DMS53 treated with DMSO at 0.1 percent for 48 hours (cell line): ENCODE measurements around the gene TAAR8.
"Not testable (repeated sequence)": the region's sequence is repeated elsewhere in the genome, so short reads cannot be mapped to it uniquely, and the experiment has no call there.

ENCODE experiments used
- DNase-seq: peaks from one replicate; lab custom pipeline; 2025; ENCODE audit not compliant: unreplicated experiment; lab: John Stamatoyannopoulos, UW

TAAR8 gene, protein sequence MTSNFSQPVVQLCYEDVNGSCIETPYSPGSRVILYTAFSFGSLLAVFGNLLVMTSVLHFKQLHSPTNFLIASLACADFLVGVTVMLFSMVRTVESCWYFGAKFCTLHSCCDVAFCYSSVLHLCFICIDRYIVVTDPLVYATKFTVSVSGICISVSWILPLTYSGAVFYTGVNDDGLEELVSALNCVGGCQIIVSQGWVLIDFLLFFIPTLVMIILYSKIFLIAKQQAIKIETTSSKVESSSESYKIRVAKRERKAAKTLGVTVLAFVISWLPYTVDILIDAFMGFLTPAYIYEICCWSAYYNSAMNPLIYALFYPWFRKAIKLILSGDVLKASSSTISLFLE

DNA sequence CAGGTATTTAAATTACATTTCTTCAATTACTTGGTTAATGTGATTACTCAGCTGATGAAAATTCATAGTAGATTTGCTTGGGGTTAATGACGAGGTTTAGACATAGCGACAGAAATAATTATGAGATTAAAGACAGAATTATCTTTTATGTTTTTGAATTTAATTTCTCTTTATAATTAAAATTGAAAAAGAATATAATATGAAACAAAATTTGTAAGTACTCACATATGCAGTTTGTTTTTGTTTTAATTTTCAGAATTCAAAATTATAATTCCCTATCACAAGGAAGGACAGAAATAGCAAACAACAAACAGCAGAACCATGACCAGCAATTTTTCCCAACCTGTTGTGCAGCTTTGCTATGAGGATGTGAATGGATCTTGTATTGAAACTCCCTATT is at the start of gene TAAR8:
Gene TAAR8, plus strand, starts transcription at position 301 of the 400 bp plus-strand sequence. Its CDS starts 21 bp downstream, at position 322.
- DNase-seq = no peak

DNA sequence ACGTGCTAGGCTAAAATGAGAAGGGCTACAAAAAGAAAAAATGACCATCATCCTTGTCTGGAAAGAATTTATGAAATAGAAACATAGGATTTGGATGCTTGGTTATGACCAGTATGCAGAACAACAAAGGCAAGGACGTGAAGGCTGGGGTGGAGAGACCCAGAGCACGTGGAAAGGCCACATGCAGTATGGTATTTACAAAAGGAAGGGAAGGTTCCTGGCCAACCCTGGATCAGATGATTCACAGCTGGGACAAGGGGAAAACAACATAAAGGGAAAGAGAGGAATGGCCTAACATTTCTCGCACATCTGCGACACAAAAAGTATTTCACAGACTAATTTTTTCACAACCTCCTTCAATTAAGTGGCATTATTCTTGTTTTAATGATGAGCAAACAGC is 47.7 kb upstream of the TAAR8 start:
- no peak for DNase-seq

DNA sequence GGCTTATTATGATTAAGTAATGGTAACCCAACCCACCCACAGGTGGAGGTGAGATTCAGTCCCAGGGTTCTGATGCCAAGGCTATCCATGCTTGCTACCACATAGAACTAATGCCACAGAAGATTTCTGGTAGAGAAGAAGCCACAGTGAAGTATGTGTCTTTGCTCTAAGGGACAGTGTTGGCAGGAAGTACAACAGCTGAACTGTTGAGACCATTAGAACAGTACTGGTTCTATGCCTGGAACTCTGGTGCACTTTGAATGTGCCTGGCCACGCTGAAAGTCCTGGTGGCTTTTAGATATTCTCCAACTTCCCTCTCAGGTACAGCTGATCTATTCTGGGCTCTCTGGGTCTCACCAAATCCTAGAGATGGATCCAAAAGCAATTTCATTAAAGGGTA is 47.3 kb upstream of the TAAR8 start:
- DNase-seq = no peak

DNA sequence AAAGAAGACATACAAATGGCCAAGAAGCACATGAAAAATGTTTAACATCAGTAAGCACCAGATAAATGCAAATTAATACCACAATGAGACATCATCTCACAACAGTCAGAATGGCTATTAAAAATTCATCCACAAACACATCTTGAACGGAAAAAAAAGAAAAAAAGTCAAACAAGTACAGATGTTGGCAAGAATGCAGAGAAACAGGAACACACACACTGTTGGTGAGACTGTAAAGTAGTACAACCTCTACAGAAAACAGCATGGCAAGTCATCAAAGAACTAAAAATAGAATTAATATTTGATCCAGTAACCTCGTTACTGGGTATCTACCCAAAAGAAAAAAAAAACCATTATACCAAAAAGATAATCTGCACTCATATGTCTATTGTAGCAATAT is 46.0 kb upstream of the TAAR8 start:
- no peak for DNase-seq

DNA sequence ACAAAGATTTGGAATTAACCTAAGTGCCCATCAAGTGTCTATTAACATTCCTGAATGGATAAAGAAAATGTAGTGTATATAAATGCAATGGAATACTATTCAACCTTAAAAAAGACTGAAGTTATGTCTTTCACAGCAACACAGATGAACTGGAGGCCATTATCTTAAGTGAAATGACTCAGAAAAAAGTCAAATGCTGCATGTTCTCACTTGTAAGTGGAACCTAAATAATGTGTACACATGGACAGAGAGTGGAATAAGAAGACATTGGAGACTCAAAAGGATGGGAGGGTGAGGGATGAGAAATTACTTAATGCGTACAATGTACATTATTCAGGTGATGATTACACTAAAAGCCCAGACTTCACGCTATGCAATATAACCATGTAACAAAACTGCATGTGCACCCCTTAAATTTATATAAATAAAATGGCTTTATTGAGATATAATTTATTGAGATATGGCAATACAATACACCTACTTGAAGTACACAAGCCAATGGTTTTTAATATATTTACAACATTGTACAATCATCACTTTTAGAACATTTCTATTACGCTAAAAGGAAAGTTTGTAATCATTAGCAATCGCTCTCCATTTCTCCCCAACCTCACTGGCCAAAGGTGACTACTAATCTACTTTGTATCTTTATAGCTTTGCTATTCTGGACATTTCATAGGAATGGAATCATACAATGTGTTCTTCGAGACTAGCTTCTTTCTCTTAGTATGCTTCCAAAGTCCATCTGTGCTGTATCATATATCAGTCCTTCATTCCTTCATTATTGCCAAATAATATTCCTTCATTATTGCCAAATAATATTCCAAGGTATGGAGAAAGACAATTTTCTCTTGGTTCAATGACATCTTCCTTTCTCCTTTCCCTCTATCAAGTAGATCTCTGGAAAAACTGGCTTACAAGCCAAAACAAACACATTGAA is 45.3 kb upstream of the TAAR8 start:
- DNase-seq = no peak

DNA sequence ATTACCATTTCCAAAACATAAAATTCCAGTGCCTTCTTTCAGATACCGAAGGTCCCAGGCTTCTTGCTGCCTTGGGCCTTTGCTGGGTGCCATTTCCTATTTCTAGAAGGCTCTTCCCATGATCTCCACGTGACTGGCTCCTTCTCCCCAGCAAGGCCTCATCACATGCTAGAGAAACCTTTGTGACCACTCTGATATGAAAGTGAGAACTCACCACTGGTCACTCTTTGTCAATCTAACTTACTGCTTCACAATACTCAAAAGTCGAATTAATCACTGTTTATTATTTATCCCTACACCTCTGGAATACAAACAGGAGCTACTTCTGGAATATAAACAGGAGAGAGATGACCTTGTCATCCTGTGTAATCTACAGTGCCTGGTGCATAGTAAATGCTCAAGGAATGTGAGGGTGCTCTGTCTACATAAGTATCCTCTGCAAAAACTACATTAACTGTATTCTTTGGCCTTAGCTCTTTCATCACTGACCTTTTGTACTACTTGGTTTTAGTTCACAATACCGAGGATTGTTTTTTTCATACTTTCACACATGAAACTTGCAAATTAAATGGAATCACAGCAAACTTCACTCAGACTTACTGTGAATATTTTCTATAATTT is 41.2 kb upstream of the TAAR8 start:
- no peak for DNase-seq

DNA sequence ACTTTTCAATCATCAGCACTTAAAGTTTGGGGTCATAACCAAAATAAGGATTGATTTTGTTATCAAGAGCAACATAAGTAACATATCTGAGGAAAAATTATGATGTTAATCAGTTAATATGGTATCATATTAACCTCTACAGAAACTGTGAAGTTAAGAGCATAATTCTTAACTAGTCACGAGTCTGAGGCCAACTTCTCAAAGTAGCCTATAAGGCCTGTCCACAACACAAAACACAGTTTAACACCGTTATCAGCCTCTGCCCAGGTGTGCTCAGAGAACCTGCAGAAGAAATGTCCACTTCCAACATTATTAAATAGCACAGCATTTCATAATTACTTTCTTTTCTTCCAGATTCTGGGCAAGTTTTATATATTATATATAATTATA is 40.6 kb upstream of the TAAR8 start:
- no peak for DNase-seq

DNA sequence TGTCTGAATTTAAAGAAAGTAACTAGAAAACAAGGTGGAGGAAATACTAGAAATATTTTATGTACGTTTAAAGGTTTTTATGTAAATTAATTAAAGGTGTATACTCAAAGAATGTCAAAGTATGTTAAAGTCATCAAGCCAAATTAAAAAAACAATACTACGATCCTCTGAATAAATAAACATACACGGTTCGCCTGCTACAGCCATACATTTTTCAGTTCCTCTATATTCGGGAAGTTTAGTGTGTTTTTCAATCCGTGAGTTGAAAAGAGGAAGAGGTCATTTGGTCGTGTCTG is 40.2 kb upstream of the TAAR8 start:
- no peak for DNase-seq

DNA sequence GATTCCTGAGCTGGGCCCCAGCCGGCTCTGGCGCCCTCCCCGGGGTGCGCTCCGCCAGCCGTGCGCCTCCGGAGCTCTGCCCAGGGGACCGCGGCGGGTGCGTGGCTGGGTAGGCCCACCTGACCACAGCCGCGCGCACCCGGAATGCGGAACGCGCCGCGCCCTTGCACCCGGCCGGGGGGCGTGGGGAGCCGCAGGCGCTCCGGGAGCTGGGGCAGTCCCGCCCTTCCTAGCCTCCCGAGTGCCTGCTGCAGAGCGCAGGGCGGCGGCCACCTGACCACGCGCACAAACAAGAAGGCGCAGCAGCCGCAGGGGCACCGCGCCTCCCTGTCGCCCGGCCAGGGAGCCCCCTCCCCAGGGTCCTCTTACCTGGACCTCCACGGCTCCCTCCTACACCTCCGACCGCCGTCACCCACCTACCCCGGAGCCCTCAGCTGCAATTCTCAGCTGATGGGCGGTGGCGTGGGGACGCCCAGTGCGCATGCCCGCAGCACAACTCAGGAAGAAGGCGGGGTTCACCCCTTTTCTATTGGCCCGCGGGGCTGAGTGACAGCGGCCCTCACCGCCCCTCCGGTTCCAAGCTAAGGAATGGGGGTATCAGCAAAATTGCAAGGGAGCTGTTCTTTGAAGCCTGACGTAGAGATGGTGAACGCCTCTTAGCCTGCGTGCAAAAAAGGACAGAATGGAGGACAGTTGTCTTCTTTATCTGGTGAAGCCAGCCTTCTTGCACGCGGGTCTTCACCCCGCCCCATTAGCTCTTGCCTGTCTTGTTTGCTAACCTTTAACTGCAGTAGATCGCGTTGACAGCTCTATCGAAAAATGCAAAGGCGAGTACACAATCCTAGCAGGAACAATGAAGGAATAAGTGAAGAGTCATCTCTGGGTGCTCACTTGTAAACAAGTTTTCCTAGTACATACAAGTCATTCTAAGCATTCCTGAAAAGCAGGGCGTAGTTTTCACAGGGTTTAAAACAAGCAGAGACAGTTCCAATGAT is 39.5 kb upstream of the TAAR8 start, which contains the start of gene STX7:
Gene STX7, minus strand, starts transcription at position 479 of the 995 bp plus-strand sequence. CDS start 9,586 bp downstream, outside the sequence.
- peak; percentile 66 for DNase-seq

DNA sequence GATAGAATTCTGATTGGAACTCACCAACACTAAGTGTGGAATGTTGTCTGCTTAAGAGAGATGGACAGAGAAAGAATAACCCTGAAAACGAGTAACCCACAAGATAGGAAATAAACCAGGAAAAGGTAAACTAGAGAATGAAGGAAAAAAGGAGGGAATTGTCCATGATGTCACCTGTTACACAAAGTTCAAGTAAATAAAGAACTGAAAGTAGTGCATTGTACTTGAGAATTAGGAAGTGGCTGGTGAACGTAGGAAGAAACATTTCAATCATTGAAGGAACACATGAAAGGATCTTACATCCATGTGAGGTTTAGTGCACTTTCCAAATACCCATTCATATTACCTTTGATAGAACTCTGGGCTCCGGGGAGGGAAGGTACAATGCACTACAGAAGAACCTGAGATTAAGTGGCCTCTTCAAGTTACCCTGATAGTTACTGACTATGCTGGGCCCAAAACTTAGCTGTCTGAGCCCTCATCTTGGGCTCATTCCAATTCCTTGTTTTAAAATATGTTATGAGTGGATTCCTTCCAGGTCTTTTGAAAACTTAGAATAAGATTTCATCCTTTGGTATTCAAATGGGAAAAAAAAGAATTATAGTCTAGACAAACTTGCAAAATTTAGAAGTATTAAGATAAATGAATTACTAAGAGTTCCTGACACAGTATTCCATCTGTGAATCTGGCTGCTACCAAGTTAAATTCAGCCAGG is 38.5 kb upstream of the TAAR8 start:
- no peak for DNase-seq

DNA sequence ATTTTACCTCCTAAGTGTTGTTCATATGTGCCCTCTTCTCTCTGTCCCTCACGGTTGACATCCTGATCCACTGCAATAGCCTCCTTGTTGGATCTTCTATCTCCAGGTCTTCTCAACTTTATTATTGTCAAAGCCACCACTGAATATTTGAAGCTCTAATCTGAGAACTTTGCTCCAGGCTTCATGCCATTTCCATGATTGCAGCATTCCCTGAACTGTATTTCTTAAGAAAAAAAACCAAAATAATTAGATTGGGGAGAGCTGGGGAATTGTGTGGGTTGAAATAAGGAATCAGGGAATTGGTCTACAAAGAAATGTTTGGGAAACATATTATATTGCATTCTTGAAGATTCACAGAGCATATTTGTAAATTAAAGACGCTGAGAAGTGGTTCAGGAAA is 37.1 kb upstream of the TAAR8 start:
- DNase-seq = no peak

DNA sequence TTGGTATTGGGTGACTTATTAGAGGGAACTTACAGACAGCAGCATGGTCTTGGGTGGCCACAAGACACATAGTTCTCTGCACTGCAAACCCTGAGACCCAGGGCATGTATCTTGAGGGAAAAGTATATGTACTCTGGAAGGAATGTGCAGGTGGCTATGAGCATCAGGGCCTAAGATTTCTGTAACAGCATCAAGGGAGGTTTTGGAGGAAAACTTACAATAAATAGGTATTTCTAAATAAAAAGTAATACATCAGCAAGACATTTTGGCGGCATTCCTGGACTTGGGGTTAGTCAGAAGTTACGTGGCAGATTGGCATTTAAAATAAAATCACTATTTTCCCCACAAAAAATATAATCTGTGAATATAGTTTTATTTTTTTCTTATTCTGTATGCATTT is 31.5 kb upstream of the TAAR8 start:
- DNase-seq = no peak

DNA sequence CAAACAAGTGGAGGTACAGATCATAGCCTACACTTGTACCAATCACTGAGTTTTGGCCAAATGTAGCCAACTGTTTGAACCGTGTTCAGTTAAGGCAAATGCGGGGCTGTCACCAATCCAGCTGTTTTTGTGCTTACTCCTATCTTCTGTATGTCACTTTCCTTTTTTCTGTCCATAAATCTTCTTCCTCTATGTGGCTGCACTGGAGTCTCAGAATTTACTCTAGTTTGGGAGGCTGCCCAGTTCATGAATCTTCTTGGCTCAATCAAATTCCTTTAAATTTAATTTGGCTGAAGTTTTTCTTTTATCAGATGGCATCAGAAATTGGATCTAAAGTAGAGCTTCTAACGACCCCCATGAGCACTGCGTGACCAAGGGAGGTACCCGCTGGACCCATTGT is 27.8 kb upstream of the TAAR8 start:
- DNase-seq = no peak

DNA sequence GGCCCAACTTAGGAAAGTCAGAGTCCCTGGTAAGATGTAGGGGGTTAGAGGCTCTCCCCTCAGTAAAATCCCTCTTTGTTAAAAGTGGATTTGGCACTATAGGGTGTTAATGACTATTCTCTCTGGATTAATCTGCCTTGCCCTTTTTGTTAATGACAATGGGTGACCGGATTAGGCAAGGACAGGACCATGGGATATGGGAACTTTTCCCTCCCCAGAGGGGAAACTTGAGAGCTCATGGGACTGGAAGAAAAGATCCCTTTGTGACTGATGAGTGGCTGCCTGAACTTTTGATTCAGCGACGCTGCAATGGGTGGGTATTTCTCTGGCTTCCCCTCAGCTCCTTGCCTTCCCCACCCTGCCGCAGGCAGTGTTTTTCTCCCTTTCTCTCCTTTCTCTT is 26.6 kb upstream of the TAAR8 start:
- no peak for DNase-seq

DNA sequence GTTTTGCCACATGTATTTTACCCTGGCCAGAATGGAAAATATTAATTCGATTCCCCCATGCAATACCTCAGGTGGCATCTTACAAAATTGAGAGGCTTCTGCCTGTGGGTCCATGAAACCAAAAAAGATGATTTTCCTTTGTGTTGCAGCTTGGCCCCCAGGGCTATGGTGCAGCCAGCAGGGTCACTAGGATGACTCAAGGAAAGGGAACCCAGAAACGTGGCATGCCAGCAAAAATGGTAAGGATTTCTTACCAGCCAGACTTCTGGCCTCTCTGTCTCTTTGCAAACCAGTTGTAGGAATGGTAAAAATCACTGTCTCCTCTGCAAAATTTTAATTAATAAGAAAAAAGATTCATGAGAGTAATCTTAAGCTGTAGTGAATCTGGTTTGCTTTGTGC is 26.0 kb upstream of the TAAR8 start:
- DNase-seq = no peak

DNA sequence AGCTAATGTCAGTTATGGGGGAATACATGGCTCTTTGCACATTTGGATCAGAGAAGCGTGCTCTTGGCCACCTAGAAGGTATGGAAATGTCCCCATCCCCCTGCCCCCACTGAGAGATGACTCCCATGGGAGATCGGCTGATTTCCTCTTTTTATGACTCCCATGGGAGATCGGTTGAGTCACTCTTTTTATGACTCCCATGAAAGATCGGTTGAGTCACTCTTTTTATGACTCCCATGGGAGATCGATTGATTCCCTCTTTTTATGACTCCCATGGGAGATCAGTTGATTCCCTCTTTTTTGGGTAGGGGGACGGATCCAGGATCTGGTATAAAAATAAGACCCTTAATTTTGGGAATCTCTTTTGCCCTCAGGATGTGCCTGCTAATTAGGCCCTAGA is 24.7 kb upstream of the TAAR8 start:
- no peak for DNase-seq

DNA sequence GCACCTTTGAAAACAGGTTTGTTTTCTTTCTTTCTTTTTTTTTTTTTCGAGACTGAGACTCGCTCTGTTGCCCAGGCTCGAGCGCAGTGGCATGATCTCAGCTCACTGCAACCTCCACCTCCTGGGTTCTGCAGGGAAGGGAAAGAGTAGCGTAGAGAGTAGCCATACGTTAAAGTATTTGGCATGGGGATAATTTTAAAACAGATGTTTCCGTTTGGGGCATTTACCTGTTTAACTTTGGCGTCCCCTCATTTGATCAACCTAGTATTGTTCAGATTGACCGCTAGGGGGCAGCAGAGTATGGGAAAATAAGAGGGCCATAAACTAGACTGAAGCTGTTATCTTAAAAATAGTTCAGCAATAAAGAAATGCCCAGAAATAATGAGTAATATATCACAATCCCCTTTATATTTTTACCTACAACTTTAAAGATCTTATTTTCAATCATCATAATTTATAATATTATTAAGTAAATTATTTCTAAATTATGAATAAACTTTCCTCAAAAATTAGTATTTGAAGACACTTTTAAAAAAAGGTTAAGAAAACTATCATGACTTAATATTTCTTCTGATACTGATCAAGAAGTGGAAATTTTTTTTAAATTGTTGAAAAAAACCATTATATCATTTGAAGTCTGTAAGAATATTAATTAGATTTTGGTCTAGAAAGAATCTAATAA is 22.0 kb upstream of the TAAR8 start:
- DNase-seq = peak; percentile 39

DNA sequence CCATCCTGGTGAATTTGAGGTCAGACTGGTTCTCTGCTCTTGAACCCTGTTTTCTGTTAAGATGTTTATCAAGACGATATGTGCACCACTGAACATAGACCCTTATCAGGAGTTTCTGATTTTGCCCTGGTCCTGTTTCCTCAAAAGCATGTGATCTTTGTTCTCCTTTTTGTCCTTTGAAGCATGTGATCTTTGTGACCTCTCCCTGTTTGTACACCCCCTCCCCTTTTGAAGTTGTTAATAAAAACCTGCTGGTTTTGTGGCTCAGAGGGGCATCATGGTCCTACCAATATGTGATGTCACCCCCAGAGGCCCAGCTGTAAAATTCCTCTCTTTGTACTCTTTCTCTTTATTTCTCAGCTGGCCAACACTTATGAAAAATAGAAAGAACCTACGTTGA is 17.9 kb upstream of the TAAR8 start:
- DNase-seq = not testable (repeated sequence)

DNA sequence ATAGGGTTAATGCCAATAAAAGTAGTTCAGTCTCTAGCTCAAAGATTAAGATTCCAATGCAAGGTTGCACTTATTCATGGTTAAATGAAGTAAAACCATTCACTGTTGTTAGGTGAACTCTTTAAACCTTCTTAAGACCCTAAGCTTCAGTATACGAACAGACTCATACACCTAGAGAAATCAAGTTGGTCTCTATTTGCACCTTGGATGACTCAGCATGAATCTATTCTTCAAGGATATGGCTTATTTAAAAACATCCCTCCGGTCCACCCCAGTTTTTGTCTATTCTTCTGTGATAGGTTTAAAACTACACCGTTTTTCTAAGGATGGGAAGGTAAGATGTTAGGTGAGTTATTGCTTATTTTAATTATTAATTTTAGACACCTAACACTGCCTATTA is 15.3 kb upstream of the TAAR8 start:
- no peak for DNase-seq
